OCI-LY7 (cell line): ENCODE results near the gene TOP3A. TPM values are rescaled to one million over a fixed set of nuclear protein-coding genes. Genes with fewer than 3 reads are reported as not detected.

Experiments
- BruUV-seq: library from RNA; stranded (reverse); fragments of 400-500 nt; replicated peaks from 2 replicates; lab custom pipeline; 2021; lab: Mats Ljungman, UMichigan
- CTCF ChIA-PET: fragments of 300-600 bp; sonication (Branson Sonifier 250); formaldehyde crosslinking; loops from one replicate; lab custom pipeline; 2022; ENCODE audit warnings: antibody characterized with exemption; ENCODE audit not compliant: unreplicated experiment; lab: Charles Lee
- POLR2A ChIA-PET: fragments of 300-600 bp; sonication (Branson Sonifier 250); formaldehyde crosslinking; loops from one replicate; lab custom pipeline; 2022; ENCODE audit warnings: antibody characterized with exemption; lab: Charles Lee
- DNase-seq: peaks from one replicate; pipeline ENCODE4 v3.0.0-alpha.2; 2015; ENCODE audit warnings: low spot score
- H2AFZ ChIP-seq: fragments of 200-600 bp; sonication (generic), shearing (Covaris generic); 2 replicates; pipeline ENCODE4 v1.6.1; 2014; ENCODE audit warnings: mild to moderate bottlenecking, antibody characterized with exemption, low read length, moderate library complexity
- H3K27ac ChIP-seq: fragments of 200-600 bp; sonication (generic); 2 replicates; pipeline ENCODE4 v1.5.1; 2014; ENCODE audit warnings: mixed run types, low read depth, mild to moderate bottlenecking, moderate library complexity, low read length, inconsistent platforms; ENCODE audit not compliant: poor library complexity, severe bottlenecking
- H3K36me3 ChIP-seq: fragments of 200-600 bp; sonication (generic); 2 replicates; pipeline ENCODE4 v1.6.1; 2014; ENCODE audit warnings: mild to moderate bottlenecking, antibody characterized with exemption, low read length, moderate library complexity, mixed read lengths; ENCODE audit not compliant: insufficient read depth
- H3K4me1 ChIP-seq: fragments of 200-600 bp; sonication (generic); 2 replicates; pipeline ENCODE4 v1.5.1; 2014; ENCODE audit warnings: mild to moderate bottlenecking, low read length; ENCODE audit not compliant: insufficient read depth, poor library complexity, severe bottlenecking
- H3K4me2 ChIP-seq: fragments of 200-600 bp; sonication (generic); 2 replicates; pipeline ENCODE4 v1.6.1; 2014; ENCODE audit warnings: mild to moderate bottlenecking, low read length
- H3K4me3 ChIP-seq: fragments of 200-600 bp; sonication (generic); 2 replicates; pipeline ENCODE4 v1.5.1; 2014; ENCODE audit warnings: mild to moderate bottlenecking, low read depth, low read length; ENCODE audit not compliant: poor library complexity, severe bottlenecking
- H3K79me2 ChIP-seq: fragments of 200-600 bp; sonication (generic); 2 replicates; pipeline ENCODE4 v1.6.1; 2016; ENCODE audit warnings: low read depth, mild to moderate bottlenecking, low read length, moderate library complexity, mixed read lengths; ENCODE audit not compliant: insufficient read depth
- H3K9me2 ChIP-seq: fragments of 200-600 bp; sonication (generic); 2 replicates; pipeline ENCODE4 v1.6.1; 2016; ENCODE audit warnings: mild to moderate bottlenecking, low read length, mixed read lengths; ENCODE audit not compliant: insufficient read depth
- H3K9me3 ChIP-seq: fragments of 200-600 bp; sonication (generic); 2 replicates; pipeline ENCODE4 v1.6.1; 2014; ENCODE audit warnings: mild to moderate bottlenecking, mixed run types, low read length, mixed read lengths
- H4K20me1 ChIP-seq: fragments of 200-600 bp; sonication (generic); 2 replicates; pipeline ENCODE4 v1.6.1; 2014; ENCODE audit warnings: mild to moderate bottlenecking, antibody characterized with exemption, low read length, moderate library complexity, mixed read lengths; ENCODE audit not compliant: insufficient read depth
- CTCF ChIP-seq: fragments of 200-600 bp; sonication (generic); conservative IDR thresholded peaks from 2 replicates; pipeline ENCODE4 v1.5.1; 2014; ENCODE audit warnings: mild to moderate bottlenecking, antibody characterized with exemption, low read length, moderate library complexity, mixed read lengths
- EZH2phosphoT487 ChIP-seq: fragments of 200-600 bp; sonication (generic); IDR thresholded peaks from 2 replicates; pipeline ENCODE4 v1.6.1; 2018; ENCODE audit warnings: low read depth, borderline replicate concordance, mild to moderate bottlenecking, mixed run types, antibody characterized with exemption, low read length, moderate library complexity, mixed read lengths
- intact Hi-C: fragments of 100-400 bp; cut with micrococcal nuclease; formaldehyde crosslinking; loops from one replicate; pipeline ENCODE4 v1.10.0; 2022; ENCODE audit not compliant: unreplicated experiment
- total RNA-seq, 2 experiments: library from RNA; depleted of rRNA in 1 of 2; stranded (reverse); fragments of >200 nt in 1 of 2; shearing (Covaris generic) in 1 of 2; gene quantifications; 2 replicates each; pipeline ENCODE4 v1.2.3, GENCODE V29; 2014 to 2022

TOP3A gene
- total RNA-seq, 2 experiments from 2014 or later, result 48.3 to 64.4 TPM

DNA sequence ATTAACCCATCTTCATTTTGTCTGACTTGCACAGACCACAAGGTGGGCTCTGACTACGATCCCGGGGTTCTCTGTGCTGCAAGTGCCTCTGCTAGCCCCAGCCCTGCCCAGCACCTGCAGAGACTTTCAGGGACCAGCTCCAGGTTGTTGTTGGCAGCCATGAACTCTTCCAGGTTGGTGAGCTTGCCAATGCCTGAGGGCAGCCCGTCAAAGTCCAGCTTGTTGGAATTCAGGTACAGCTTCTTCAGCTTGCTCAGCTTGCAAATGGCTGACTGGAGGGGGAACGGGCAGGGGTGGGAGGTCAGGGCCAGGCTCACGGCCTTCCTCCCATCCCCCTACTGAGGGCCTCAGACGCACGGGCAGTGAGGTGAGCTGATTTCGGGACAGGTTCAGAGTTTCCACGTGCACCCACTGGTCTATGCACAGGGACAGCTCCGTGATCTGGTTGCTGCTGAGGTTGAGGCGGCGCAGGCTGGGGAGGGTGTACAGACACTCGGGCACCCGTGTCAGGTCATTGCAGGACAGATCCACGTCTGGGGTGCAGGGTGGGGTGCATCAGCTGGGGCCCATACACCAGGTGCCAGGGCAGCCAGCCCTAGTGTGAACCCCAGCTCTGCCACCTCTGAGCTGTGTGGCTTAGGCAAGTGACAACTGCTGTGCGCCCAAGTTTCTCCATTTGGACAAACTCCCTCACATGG lies 61.5 kb downstream of the TOP3A start:
- Histone ChIP-seq H3K4me3 (no peak overlapping the region), H3K79me2 (peaks cover 15% of the 10 kb centered on the region; the same call in 1 of the 2 replicates), H3K4me1 (peaks cover 10% of the 10 kb centered on the region), H3K9me2 (no peaks in the 10 kb centered on the region), H3K4me2 (no peak overlapping the region), H2AFZ (no peak overlapping the region), H3K27ac (no peak overlapping the region), H3K9me3 (no peaks in the 10 kb centered on the region), H3K36me3 (peaks cover 73% of the 10 kb centered on the region), H4K20me1 (no peaks in the 10 kb centered on the region)
- no peak for TF ChIP-seq EZH2phosphoT487
- TF ChIP-seq CTCF, result no peak
- DNase-seq, result no peak
- intact Hi-C loops, result no loop called here
- POLR2A ChIA-PET, result no interaction called here
- no TSS peak for BruUV-seq
- CTCF ChIA-PET, result no interaction called here

DNA sequence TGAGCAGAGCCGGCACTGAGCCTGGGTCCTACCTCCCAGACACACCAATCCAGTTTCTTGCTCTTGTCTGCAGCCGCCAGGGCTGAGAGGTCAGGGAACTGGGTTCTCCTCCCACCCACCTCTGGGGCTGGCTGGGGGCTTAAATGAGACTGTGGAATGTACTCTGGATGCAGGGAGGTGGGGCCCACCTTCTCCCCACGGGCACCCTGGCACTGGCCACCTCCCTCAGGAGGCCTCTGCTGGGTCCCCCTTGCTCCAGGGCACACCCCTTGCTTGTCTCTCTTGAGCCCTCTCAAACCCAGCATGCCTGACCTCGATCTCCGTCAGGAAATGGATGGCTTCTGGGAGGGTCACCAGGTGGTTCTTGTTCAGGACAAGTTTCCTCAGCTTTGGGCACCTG lies 62.6 kb downstream of the TOP3A start:
- H3K79me2 ChIP-seq, result peaks cover 3% of the 10 kb centered on the region; the same call in 1 of the 2 replicates
- TF ChIP-seq CTCF (no peak), EZH2phosphoT487 (no peak)
- no TSS peak for BruUV-seq

GRCh38 chr17:18251204-18251603 lies 63.6 kb downstream of the TOP3A start:
- Histone ChIP-seq H3K9me2 (no peaks in the 10 kb centered on the region), H3K36me3 (peaks cover 87% of the 10 kb centered on the region), H3K4me2 (no peak overlapping the region), H4K20me1 (no peaks in the 10 kb centered on the region), H3K4me1 (no peaks in the 10 kb centered on the region), H3K9me3 (no peaks in the 10 kb centered on the region), H2AFZ (no peak overlapping the region), H3K4me3 (no peak overlapping the region), H3K27ac (no peak overlapping the region), H3K79me2 (no peaks in the 10 kb centered on the region)
- intact Hi-C loops, result no loop called here
- no peak for TF ChIP-seq EZH2phosphoT487
- no peak for TF ChIP-seq CTCF
- no peak for DNase-seq
- ChIA-PET POLR2A (no interaction called here), CTCF (no interaction called here)
- no TSS peak for BruUV-seq

More for the DNA sequence above, 62.6 kb downstream of the TOP3A start:
- Histone ChIP-seq H3K9me2 (no peaks in the 10 kb centered on the region), H3K9me3 (no peaks in the 10 kb centered on the region), H4K20me1 (no peaks in the 10 kb centered on the region), H3K36me3 (peaks cover 83% of the 10 kb centered on the region), H3K4me2 (no peak overlapping the region), H2AFZ (no peak overlapping the region), H3K4me1 (peaks cover 5% of the 10 kb centered on the region), H3K4me3 (no peak overlapping the region), H3K27ac (no peak overlapping the region)
- ChIA-PET POLR2A (no interaction called here), CTCF (no interaction called here)
- intact Hi-C loops, result no loop called here
- no peak for DNase-seq
